Lung (tissue), 12 donors: ENCODE results near the gene CAMKK2. TPM values are rescaled to one million over a fixed set of nuclear protein-coding genes. Genes with fewer than 3 reads are reported as not detected.

ENCODE experiments used
- ATAC-seq: fragments of 200-7000 bp; cut with Tn5 transposase; one replicate; pipeline ENCODE4 v1.9.1; 2020; ENCODE audit warnings: moderate number of reproducible peaks; ENCODE audit not compliant: insufficient read depth, low FRiP score
- DNase-seq, 3 donors: peaks; one replicate each; pipeline ENCODE4 v3.0.0-alpha.2; 2013 to 2017
- H3K27ac ChIP-seq, 2 donors: one replicate each; pipeline ENCODE4 v1.5.1; 2013; ENCODE audit warnings: mild to moderate bottlenecking in 2 of 2, moderate library complexity in 2 of 2, control low read depth in 1 of 2, inconsistent platforms in 1 of 2, low read depth in 1 of 2, low read length in 1 of 2
- H3K27me3 ChIP-seq, 3 donors: one replicate each; pipeline ENCODE4 v1.5.1; 2013; ENCODE audit warnings: low read length in 2 of 3; ENCODE audit not compliant: control insufficient read depth in 3 of 3, insufficient read depth in 3 of 3
- H3K36me3 ChIP-seq, 4 donors: one replicate each; pipeline ENCODE4 v1.5.1; 2013; ENCODE audit warnings: low read length in 4 of 4, mild to moderate bottlenecking in 1 of 4, moderate library complexity in 1 of 4; ENCODE audit not compliant: control insufficient read depth in 4 of 4, insufficient read depth in 4 of 4
- H3K4me1 ChIP-seq, 5 donors: one replicate each; pipeline ENCODE4 v1.5.1; 2013; ENCODE audit warnings: low read length in 5 of 5, mild to moderate bottlenecking in 2 of 5, moderate library complexity in 1 of 5; ENCODE audit not compliant: control insufficient read depth in 5 of 5, insufficient read depth in 5 of 5
- H3K4me3 ChIP-seq: one replicate; pipeline ENCODE4 v1.5.1; 2013; ENCODE audit warnings: mild to moderate bottlenecking, control low read depth, moderate library complexity
- H3K9ac ChIP-seq, 2 donors: one replicate each; pipeline ENCODE4 v1.5.1; 2013; ENCODE audit warnings: low read length in 2 of 2, control low read depth in 1 of 2; ENCODE audit not compliant: insufficient read depth in 1 of 2
- H3K9me3 ChIP-seq, 4 donors: one replicate each; pipeline ENCODE4 v1.5.1; 2013; ENCODE audit warnings: low read length in 3 of 4, mild to moderate bottlenecking in 1 of 4, moderate library complexity in 1 of 4; ENCODE audit not compliant: control insufficient read depth in 4 of 4, insufficient read depth in 3 of 4
- CTCF ChIP-seq: IDR thresholded peaks from 2 replicates; pipeline ENCODE4 v1.5.1; 2012; ENCODE audit warnings: mild to moderate bottlenecking; ENCODE audit errors: control extremely low read depth, extremely low read depth
- WGBS, 2 donors: extraction: QIAGEN DNeasy Blood & Tissue Kit; methylation state at CpG; one replicate each; pipeline ENCODE4 v1.1.7; 2013; 5-methylcytosine and 5-hydroxymethylcytosine counted together
- polyA plus RNA-seq, 2 donors: library from polyadenylated mRNA; stranded (reverse); fragments of 200-250 nt; gene quantifications; one replicate each; pipeline ENCODE4 v1.2.1, GENCODE V29; 2013
- total RNA-seq, 2 donors: library from RNA; depleted of rRNA in 1 of 2; stranded (reverse); fragments of >200 nt in 1 of 2; gene quantifications; one replicate each; pipeline ENCODE4 v1.2.1, GENCODE V29; 2014 to 2021
- donor health status: control.
- donor health status: control.
- donor health status: Bipolar disorder and iron deficiency.
- donor health status: healthy.
- donor health status: DM: yes; HTN: yes; CAD: no.

Gene CAMKK2
- total and polyA plus RNA-seq, 4 donors: 12.0 to 46.3 (median 36.0) TPM

- DNase-seq (no peak), ATAC-seq (no peak)
- Histone ChIP-seq H3K27ac (no peak overlapping the region), H3K4me1 (peaks cover 0 to 5% (median 0%) of the 10 kb centered on the region in 5 donors), H3K9me3 (no peaks in the 10 kb centered on the region), H3K9ac (no peak overlapping the region), H3K36me3 (peaks cover 0 to 19% (median 0%) of the 10 kb centered on the region in 4 donors), H3K4me3 (no peak overlapping the region), H3K27me3 (no peaks in the 10 kb centered on the region)
- WGBS, 2 donors: 83 to 90% methylated on average over 8 of the region's 8 CpGs
- no peak for TF ChIP-seq CTCF
Measured at GRCh38 chr12:121217063-121217462, 79.4 kb downstream of the CAMKK2 start.

- ATAC-seq (no peak), DNase-seq (no peak)
- H3K9ac ChIP-seq: no peak overlapping the region
- peaks cover 0 to 14% (median 0%) of the 10 kb centered on the region in 4 donors for H3K36me3 ChIP-seq
- H3K9me3 ChIP-seq: no peaks in the 10 kb centered on the region
- no peaks in the 10 kb centered on the region for H3K27me3 ChIP-seq
- 95 to 98% methylated on average over 4 of the region's 4 CpGs for WGBS, 2 donors
- H3K27ac ChIP-seq: no peak overlapping the region
- no peak overlapping the region for H3K4me3 ChIP-seq
- no peak for TF ChIP-seq CTCF
- peaks cover 0 to 5% (median 2%) of the 10 kb centered on the region in 5 donors for H3K4me1 ChIP-seq
Measured at GRCh38 chr12:121216102-121216501, 80.4 kb downstream of the CAMKK2 start.

GRCh38 chr12:121214855-121215745, 81.4 kb downstream of the CAMKK2 start:
- WGBS, 2 donors: 57 to 63% methylated on average over 14 of the region's 14 CpGs
- Histone ChIP-seq H3K9ac (no peak overlapping the region), H3K36me3 (peaks cover 0 to 14% (median 0%) of the 10 kb centered on the region in 4 donors), H3K4me1 (peaks cover 0 to 9% (median 5%) of the 10 kb centered on the region in 5 donors), H3K27ac (peak overlapping the region; percentile 46 to 71), H3K4me3 (no peak overlapping the region), H3K27me3 (no peaks in the 10 kb centered on the region), H3K9me3 (no peaks in the 10 kb centered on the region)
- no peak for TF ChIP-seq CTCF
- peak; percentile 30 to 79 (median 62) for DNase-seq
- ATAC-seq: peak; percentile 19
